Measurements from ENCODE around the gene RPS21. TPM values are rescaled to one million over a fixed set of nuclear protein-coding genes. Genes with fewer than 3 reads are reported as not detected.

RPS21 gene
- total RNA-seq, 4 donors from 2014 or later, result 1,582 to 2,182 (median 2,056) TPM

- ATAC-seq (ENCODE audit: low FRiP score) (no peak), DNase-seq (ENCODE audit: low spot score) (no peak)
- no peak for TF ChIP-seq CTCF (IDR thresholded peaks at IDR 0.05)
These were observed 7.6 kb downstream of the RPS21 start for GRCh38 chr20:62394248-62395245.

GRCh38 chr20:62395311-62396242 is 8.7 kb downstream of the RPS21 start:
- DNase-seq (ENCODE audit: low spot score) (no peak), ATAC-seq (ENCODE audit: low FRiP score) (no peak)
- TF ChIP-seq CTCF (IDR thresholded peaks at IDR 0.05), result no peak

- no peak for TF ChIP-seq CTCF (IDR thresholded peaks at IDR 0.05)
- no peak for ATAC-seq (ENCODE audit: low FRiP score)
These were observed 9.7 kb downstream of the RPS21 start for GRCh38 chr20:62396367-62397239.

DNA sequence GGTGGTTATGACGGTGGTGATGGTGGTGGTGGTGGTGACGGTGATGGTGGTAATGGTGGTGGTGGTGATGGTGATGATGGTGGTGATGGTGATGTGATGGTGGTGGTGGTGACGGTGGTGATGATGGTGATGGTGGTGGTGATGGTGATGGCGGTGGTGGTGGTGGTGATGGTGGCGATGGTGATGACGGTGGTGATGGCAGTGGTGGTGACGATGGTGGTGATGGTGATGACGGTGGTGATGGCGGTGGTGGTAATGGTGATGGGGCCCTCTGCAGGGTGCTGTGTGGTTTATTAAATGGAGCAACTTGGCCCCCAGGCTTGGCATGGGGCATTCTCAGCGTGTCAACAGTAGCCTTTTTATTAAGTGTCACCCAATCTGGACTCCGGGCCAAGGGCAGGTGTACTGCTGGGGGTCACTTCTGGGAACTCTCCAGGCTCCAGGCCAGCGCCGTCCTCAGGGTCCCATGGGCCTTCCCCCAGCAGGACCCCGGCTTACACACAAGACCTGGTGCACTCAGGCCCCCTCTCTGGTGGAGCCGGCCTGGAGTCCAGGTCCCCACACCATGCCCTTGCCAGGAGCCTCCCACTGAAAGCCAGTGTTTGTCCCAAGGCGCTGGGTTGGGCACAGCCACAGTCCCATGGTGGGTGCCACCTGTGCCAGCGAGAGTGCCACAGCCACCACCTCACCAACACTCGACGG is 11.4 kb downstream of the RPS21 start:
- no peak for TF ChIP-seq CTCF (IDR thresholded peaks at IDR 0.05)

More at GRCh38 chr20:62396367-62397239, 9.7 kb downstream of the RPS21 start:
- DNase-seq (ENCODE audit: low spot score), result no peak

GRCh38 chr20:62400021-62400420 is 13.1 kb downstream of the RPS21 start:
- no peak for ATAC-seq (ENCODE audit: low FRiP score)
- TF ChIP-seq CTCF (IDR thresholded peaks at IDR 0.05), result no peak
- DNase-seq (ENCODE audit: low spot score), result no peak

More for the DNA sequence above, 11.4 kb downstream of the RPS21 start:
- no peak for DNase-seq (ENCODE audit: low spot score)
- no peak for ATAC-seq (ENCODE audit: low FRiP score)
